Smooth muscle cell (in vitro differentiated cells): ENCODE results near the gene GRM8. TPM values are rescaled to one million over a fixed set of nuclear protein-coding genes. Genes with fewer than 3 reads are reported as not detected.

Source experiments
- DNase-seq: peaks from one replicate; lab custom pipeline; 2025; ENCODE audit not compliant: unreplicated experiment; lab: John Stamatoyannopoulos, UW
- H2AFZ ChIP-seq: fragments of 200-600 bp; sonication (generic); 2 replicates; pipeline ENCODE4 v1.6.0; 2016; ENCODE audit warnings: antibody characterized with exemption, low read depth, mild to moderate bottlenecking
- H3F3A ChIP-seq: fragments of 200-600 bp; sonication (generic); 2 replicates; pipeline ENCODE4 v1.6.0; 2017; ENCODE audit warnings: antibody characterized with exemption, low read depth
- H3K27ac ChIP-seq: fragments of 200-600 bp; sonication (generic); 2 replicates; pipeline ENCODE4 v1.5.1; 2016; ENCODE audit warnings: low read depth, mild to moderate bottlenecking
- H3K27me3 ChIP-seq: fragments of 200-600 bp; sonication (generic); 2 replicates; pipeline ENCODE4 v1.6.1; 2016; ENCODE audit warnings: low read depth, mild to moderate bottlenecking
- H3K36me3 ChIP-seq: fragments of 200-600 bp; sonication (generic); 2 replicates; pipeline ENCODE4 v1.5.1; 2016; ENCODE audit warnings: low read depth
- H3K4me1 ChIP-seq: fragments of 200-600 bp; sonication (generic); 2 replicates; pipeline ENCODE4 v1.5.1; 2016; ENCODE audit warnings: low read depth
- H3K4me2 ChIP-seq: fragments of 200-600 bp; sonication (generic); 2 replicates; pipeline ENCODE4 v1.6.0; 2016; ENCODE audit warnings: mild to moderate bottlenecking
- H3K4me3 ChIP-seq: fragments of 200-600 bp; sonication (generic); 2 replicates; pipeline ENCODE4 v1.5.1; 2016; ENCODE audit warnings: mild to moderate bottlenecking
- H3K79me2 ChIP-seq: fragments of 200-600 bp; sonication (generic); 2 replicates; pipeline ENCODE4 v1.6.0; 2016; ENCODE audit warnings: low read depth, mild to moderate bottlenecking
- H3K9ac ChIP-seq: fragments of 200-600 bp; sonication (generic); 2 replicates; pipeline ENCODE4 v1.6.0; 2016; ENCODE audit warnings: low read depth
- H3K9me3 ChIP-seq: fragments of 200-600 bp; sonication (generic); replicated peaks from 2 replicates; pipeline ENCODE4 v1.5.1; 2016; ENCODE audit warnings: low read depth
- H4K20me1 ChIP-seq: fragments of 200-600 bp; sonication (generic); 2 replicates; pipeline ENCODE4 v1.6.0; 2016; ENCODE audit warnings: low read depth
- CTCF ChIP-seq: fragments of 200-600 bp; sonication (generic); IDR thresholded peaks from 2 replicates; pipeline ENCODE4 v1.5.1; 2017; ENCODE audit warnings: borderline replicate concordance, mild to moderate bottlenecking, antibody characterized with exemption; ENCODE audit not compliant: insufficient read depth, poor library complexity, severe bottlenecking
- WGBS: methylation state at CpG from one replicate; pipeline ENCODE4 v1.1.7; 2016; ENCODE audit warnings: low lambda C conversion rate; 5-methylcytosine and 5-hydroxymethylcytosine counted together
- polyA plus RNA-seq: library from polyadenylated mRNA; unstranded; fragments of >200 nt; fragmentation: Nextera tagmentation; extraction: Ambion mirVana; gene quantifications from 2 replicates; pipeline ENCODE4 v1.2.1, GENCODE V29; 2016
- total RNA-seq: library from RNA; depleted of rRNA; stranded (reverse); fragments of >200 nt; gene quantifications from 2 replicates; pipeline ENCODE4 v1.2.3, GENCODE V29; 2014

Gene GRM8
- total and polyA plus RNA-seq, 2 experiments from 2014 or later, result 9.8 to 20.5 TPM

GRCh38 chr7:126698909-126699308 is 553.8 kb downstream of the GRM8 start:
- peaks cover 13% of the 10 kb centered on the region for H3F3A ChIP-seq
- H4K20me1 ChIP-seq, result no peaks in the 10 kb centered on the region
- H3K27me3 ChIP-seq, result no peaks in the 10 kb centered on the region
- H2AFZ ChIP-seq, result peak overlapping the region; percentile 13
- peaks cover 12% of the 10 kb centered on the region for H3K4me1 ChIP-seq
- H3K36me3 ChIP-seq, result no peaks in the 10 kb centered on the region
- H3K4me2 ChIP-seq, result no peak overlapping the region
- no peak overlapping the region for H3K4me3 ChIP-seq
- no peaks in the 10 kb centered on the region for H3K79me2 ChIP-seq
- no peaks in the 10 kb centered on the region for H3K9me3 ChIP-seq
- H3K9ac ChIP-seq, result no peak overlapping the region
- WGBS, result 49% methylated on average over 2 of the region's 2 CpGs
- no peak for DNase-seq
- H3K27ac ChIP-seq, result peak overlapping the region; percentile 96
- TF ChIP-seq CTCF, result no peak

- H3K27me3 ChIP-seq, result no peaks in the 10 kb centered on the region
- H3K9ac ChIP-seq, result no peak overlapping the region
- H2AFZ ChIP-seq, result no peak overlapping the region
- DNase-seq, result no peak
- H3K79me2 ChIP-seq, result no peaks in the 10 kb centered on the region
- H3K36me3 ChIP-seq, result no peaks in the 10 kb centered on the region
- peaks cover 12% of the 10 kb centered on the region for H3K4me1 ChIP-seq
- 89% methylated on average over 2 of the region's 2 CpGs for WGBS
- H3K4me3 ChIP-seq, result no peak overlapping the region
- no peak for TF ChIP-seq CTCF
- no peaks in the 10 kb centered on the region for H4K20me1 ChIP-seq
- H3K4me2 ChIP-seq, result no peak overlapping the region
- H3K9me3 ChIP-seq, result no peaks in the 10 kb centered on the region
- peak overlapping the region; percentile 96 for H3K27ac ChIP-seq
- peaks cover 12% of the 10 kb centered on the region for H3F3A ChIP-seq
Measured at GRCh38 chr7:126698446-126698845, 554.3 kb downstream of the GRM8 start.

- H3K4me3 ChIP-seq, result no peak overlapping the region
- no peak for TF ChIP-seq CTCF
- no peak overlapping the region for H3K4me2 ChIP-seq
- no peaks in the 10 kb centered on the region for H3K27me3 ChIP-seq
- peaks cover 6% of the 10 kb centered on the region for H3F3A ChIP-seq
- H4K20me1 ChIP-seq, result no peaks in the 10 kb centered on the region
- no peak overlapping the region for H2AFZ ChIP-seq
- DNase-seq, result no peak
- no peak overlapping the region for H3K9ac ChIP-seq
- H3K27ac ChIP-seq, result no peak overlapping the region
- H3K79me2 ChIP-seq, result no peaks in the 10 kb centered on the region
- no peaks in the 10 kb centered on the region for H3K36me3 ChIP-seq
- H3K9me3 ChIP-seq, result no peaks in the 10 kb centered on the region
- 95% methylated on average over 9 of the region's 9 CpGs for WGBS
- H3K4me1 ChIP-seq, result peaks cover 12% of the 10 kb centered on the region
Measured at GRCh38 chr7:126696256-126697038, 556.3 kb downstream of the GRM8 start.
